HL-60/S4 treated with retinoic acid at 250 ng/mL for 4 days and 3 days (cell line): ENCODE data around the gene RANBP6.
"Not testable (repeated sequence)": the region's sequence is repeated elsewhere in the genome, so short reads cannot be mapped to it uniquely, and the experiment has no call there.

Source experiments
- in situ Hi-C: fragments of 300-500 bp; cut with MboI; formaldehyde crosslinking; loops from 2 replicates; pipeline ENCODE4 v1.7.0; 2022; ENCODE audit warnings: low sequenced_read_pairs

RANBP6 gene

DNA sequence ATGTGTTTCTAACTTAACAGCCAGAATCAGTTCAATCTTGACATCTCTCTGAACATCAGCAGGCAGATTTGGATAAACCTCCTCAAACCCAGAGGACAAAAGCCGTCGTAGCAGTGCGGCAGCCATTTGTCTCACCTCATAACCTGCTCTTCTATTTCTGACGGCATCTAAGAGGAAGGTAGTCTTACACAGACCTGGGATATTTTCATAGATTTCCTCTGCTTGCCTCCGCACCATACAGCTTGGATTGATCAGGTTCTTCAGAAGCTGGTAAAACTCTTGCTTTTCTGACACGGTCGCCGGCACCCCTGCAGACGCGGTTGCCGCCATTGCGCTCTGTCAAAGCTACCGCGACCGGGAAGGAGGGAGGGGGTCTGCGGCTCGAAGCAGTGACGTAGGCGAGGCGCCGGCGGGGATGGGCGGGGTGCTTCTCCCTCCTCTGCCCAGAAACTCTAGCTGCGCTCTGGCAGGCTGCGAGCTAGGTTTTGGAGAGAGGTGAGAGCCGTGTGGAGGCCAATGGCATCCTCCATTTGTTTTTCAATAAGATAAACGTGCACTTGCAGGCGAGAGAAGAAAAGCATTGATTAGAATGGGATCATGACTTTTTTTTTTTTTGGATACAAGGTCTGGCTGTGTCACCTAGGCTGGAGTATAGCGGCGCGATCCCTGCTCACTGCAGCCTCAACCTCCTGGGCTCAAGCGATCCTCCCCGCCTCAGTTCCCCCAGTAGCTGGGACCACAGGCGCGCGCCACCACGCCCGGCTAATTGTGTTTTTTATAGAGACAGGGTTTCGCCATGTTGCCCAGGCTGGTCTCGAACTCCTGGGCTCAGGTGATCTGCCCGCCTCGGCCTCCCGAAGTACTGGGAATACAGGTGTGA is at the start of gene RANBP6:
TSS of gene RANBP6 (minus strand) at position 347 of the 880 bp plus-strand sequence. CDS start at position 330, 17 bp downstream.
- in situ Hi-C loops, result no loop called here

DNA sequence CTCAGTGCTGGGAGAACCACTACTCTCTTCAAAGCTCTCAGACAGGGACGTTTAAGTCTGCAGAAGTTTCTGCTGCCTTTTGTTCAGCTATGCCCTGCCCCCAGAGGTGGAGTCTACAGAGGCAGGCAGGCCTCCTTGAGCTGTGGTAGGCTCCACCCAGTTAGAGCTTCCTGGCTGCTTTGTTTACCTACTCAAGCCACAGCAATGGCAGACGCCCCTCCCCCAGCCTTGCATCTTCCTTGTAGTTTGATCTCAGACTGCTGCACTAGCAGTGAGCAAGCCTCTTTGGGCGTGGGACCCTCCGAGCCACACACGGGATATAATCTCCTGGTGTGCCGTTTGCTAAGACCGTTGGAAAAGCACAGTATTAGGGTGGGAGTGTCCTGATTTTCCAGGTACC is 47.7 kb upstream of the RANBP6 start:
- in situ Hi-C loops, result loop anchor here (25.0 kb wide), 3 partner anchors 101 to 524 kb away; no protein-coding TSS in a partner anchor

DNA sequence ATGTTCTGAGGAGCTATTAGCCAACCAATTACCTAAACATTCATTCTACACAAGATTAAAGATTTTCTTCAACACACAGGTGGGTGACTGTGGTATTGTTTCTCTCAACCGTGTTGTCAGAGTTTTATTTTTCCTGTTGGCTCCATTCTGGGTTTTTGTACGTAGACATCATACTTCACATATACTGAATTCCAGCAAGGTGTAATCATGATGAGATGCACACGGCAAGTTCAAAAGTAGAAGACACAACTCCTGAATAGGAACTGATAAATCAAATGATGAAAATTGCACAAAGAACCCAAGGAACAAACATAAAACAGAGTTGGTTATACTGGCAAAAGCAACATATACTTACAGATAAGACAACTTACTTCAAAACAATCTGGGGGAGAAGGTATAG is 40.2 kb upstream of the RANBP6 start:
- in situ Hi-C loops, result loop anchor here (25.0 kb wide), 3 partner anchors 93 to 532 kb away; no protein-coding TSS in a partner anchor

DNA sequence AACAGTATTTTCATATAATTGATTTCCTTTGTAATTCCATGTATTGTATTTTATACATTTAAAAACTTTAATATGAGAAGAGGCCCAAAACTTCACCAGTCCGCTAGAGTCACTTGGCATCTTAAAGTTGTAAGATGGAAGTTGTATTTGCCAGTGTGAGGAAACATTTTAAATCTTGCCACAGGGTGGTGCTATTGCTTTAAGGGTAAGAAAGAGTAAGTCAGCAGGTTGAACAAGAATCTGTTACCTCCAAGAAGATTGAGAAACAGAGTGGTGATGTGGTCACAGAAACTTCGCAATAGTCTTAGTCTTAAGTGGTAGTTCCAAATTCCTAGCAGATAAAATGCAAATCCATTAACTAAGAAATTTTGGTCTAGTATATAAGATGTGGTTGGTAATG is 39.8 kb upstream of the RANBP6 start:
- in situ Hi-C loops, result loop anchor here (25.0 kb wide), 3 partner anchors 93 to 532 kb away; no protein-coding TSS in a partner anchor

DNA sequence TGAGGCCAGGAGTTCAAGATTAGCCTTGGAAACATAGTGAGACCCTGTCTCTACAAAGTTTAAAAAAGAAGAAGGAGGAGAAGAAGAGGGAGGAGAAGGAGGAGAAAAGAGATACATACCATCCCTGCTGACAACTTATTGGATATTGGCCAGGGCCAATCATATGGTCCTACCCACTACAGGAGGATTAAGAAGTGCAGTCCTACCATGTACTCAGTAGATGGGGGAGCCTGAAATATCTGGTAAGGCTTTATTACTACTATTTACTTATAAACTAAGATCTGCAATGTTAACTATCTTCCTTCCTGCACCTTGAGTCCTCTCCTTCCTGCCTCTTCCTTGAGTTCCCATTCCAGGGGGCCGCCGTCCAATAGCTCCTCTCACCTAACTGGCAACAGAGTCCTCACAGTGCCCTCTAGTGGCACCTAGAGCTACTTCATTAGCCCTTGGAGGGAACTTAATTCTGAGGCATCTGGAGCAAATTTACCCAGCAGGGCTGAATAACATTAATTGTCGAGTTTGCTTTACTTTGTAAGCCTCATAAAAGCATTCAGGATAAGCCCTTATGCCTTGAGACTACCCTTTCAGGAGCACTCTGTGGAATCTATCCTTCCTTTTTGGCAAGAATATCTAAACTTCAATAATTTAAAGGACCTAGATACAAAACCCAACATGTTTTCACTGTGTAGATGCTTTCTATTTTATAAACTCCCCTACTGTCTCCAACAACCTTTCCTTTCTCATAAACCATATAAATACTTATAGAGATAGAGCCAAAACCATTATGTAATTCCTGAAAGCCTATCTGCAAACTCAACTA is 39.1 kb upstream of the RANBP6 start:
- in situ Hi-C loops, result loop anchor here (25.0 kb wide), 3 partner anchors 92 to 533 kb away; no protein-coding TSS in a partner anchor

DNA sequence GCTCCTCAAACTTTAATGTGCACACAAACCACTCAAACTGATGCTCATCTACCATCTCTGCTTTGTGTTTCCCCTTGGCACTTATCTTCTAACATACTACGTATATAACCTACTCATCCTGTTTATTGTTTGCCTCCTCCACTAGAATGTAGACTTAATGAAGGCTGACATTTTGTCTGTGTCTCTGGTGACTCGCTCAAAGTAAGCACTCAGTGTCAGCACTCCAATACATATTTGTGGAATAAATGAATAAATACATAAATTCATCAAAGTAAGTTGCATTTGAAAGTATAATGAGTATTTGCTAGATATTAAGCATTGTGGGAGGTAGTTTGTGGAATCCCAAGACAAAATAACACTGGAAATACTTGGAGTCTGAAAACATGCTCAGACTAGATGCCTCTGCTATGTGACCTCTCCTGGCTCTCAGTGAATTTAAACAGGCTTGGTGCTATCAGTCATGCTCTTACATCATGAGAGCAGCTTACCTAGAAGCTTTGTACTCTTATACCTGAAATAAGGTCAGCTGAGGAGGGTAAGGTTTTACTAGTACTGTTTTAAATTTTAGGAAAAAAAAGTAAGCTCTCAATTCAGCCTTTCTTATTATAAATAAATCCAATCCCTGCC is 37.0 kb upstream of the RANBP6 start:
- in situ Hi-C loops, result loop anchor here (25.0 kb wide), 3 partner anchors 90 to 535 kb away; no protein-coding TSS in a partner anchor

DNA sequence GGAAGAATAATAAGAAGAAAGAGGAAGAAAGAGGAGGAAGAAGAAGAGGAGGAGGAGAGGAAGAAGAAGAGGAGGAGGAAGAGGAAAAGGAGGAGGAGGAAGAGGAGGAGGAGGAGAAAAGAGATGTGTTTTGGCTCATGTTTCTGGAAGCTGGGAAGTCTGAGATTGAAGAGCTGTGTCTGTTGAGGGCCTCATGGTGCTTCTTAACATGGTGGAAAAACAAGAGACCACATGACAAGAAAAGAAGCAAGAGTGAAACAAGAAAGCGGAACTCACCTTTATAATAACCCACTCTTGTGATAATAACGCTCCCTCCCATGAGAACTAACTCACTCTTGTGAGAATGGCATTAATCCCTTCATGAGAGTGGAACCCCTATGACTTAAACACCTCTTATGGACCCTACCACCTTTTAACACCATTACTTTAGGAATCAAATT is 36.1 kb upstream of the RANBP6 start:
- in situ Hi-C loops, result loop anchor here (25.0 kb wide), 3 partner anchors 89 to 536 kb away; no protein-coding TSS in a partner anchor

DNA sequence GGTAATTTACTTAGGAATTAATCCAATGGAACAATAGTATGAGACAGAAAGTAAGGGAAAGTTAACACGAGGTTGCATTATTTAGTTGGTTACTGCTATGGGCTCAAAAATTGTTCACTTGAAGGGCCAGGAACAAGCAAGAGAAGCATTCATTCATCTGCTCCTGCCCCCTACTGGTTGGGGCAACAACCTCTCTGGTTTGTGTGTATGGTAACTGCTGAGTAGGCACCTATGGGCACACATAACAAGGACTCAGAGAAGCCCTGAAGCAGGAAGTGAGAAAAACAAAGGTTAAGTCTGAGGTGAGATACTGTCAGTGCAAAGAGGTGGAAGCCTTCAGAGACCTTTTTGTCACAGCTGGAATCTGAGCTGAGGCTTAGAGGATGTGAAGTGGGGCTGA is 34.4 kb upstream of the RANBP6 start:
- in situ Hi-C loops, result loop anchor here (25.0 kb wide), 4 partner anchors 87 to 538 kb away; partner anchors contain the start of gene MLANA

DNA sequence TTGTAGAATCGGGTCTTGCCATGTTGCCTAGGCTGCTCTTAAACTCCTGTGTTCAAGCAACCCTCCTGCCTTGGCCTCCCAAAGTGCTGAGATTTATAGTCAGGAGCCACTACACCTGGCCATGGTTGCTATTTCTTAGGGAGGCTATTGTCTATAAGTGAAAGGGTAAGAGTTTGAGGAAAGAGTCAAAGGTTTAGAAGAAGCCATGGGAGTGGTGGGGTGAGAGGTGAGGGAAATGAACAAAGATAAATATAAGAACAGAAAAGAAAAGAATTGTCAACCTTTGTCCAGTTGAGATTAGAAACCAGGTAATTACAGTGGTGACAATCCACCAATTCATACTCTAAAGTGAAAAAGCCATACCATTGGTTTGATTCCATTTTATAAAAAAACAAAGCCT is 32.6 kb upstream of the RANBP6 start:
- in situ Hi-C loops, result loop anchor here (25.0 kb wide), 1 partner anchor 161 kb away; the partner anchor contains the start of gene MLANA

DNA sequence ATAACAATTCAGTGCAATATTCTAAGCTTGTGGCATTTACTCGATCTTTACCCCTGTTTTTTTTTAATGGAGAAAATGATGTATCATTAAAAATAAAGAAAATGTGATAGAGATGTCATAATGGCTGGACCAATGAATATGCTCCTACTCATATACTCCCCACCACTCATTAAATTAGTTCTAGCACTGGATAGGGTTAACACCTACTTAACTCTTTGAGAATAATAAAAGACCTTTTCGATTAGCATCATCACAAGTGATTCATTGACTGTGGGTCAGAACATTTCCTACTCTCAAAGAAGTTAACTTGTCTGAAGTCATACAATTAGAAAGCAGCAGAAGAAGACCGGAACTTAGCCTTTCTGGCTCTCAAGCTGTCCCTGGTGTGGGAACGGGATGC is 31.6 kb upstream of the RANBP6 start:
- in situ Hi-C loops, result loop anchor here (25.0 kb wide), 1 partner anchor 160 kb away; the partner anchor contains the start of gene MLANA

DNA sequence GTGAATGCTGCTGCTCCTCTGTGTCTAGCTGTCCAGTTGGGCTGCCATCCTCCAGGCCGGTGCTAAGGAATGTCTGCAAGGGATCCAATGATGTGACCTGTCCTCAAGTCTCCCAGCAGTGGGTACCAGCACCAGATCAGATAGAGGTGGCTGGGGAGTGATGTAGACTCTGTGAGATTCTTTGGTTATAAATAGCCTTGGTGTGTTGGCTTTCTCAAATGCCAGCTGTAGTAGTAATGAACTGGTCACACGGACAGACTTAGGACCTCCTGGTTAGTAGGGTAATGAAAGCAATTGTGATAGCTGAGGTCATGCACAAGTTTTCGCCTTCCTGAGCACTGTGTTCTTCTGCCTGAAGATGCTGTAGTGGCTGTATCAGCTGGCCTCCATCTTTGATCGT is 29.9 kb upstream of the RANBP6 start:
- in situ Hi-C loops, result loop anchor here (25.0 kb wide), 1 partner anchor 158 kb away; the partner anchor contains the start of gene MLANA

DNA sequence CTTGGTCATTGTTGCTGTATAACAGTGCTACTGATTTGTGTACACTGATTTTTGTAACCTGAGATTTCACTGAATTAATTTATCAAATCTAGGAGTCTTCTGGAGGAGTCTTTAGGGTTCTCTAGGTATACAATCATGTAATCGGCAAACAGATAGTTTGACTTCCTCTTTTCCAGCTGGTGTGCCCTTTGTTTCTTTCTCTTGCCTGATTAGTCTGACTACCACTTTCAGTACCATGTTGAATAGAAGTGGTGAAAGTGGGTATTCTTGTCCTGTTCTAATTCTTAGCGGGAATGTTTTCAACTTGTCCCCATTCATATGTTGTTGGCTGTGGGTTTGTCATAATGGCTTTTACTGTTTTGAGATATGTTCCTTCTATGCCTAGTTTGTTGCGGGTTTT is 24.7 kb upstream of the RANBP6 start:
- in situ Hi-C loops, result loop anchor here (25.0 kb wide), 1 partner anchor 153 kb away; the partner anchor contains the start of gene MLANA

DNA sequence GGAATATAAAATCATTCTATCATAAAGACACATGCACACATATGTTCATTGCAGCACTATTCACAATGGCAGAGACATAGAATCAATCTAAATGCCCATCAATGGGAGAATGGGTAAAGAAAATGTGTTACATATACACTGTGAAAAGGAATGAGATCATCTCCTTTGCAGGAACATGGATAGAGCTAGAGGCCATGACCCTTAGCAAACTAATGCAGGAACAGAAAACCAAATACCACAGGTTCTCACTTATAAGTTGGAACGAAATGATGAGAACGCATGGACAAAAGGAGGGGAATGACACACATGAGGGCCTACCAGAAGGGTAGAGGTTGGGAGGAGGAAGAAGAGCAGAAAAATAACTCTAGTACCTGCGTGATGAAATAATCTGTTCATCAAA is 21.0 kb upstream of the RANBP6 start:
- in situ Hi-C loops, result loop anchor here (25.0 kb wide), 1 partner anchor 149 kb away; the partner anchor contains the start of gene MLANA

DNA sequence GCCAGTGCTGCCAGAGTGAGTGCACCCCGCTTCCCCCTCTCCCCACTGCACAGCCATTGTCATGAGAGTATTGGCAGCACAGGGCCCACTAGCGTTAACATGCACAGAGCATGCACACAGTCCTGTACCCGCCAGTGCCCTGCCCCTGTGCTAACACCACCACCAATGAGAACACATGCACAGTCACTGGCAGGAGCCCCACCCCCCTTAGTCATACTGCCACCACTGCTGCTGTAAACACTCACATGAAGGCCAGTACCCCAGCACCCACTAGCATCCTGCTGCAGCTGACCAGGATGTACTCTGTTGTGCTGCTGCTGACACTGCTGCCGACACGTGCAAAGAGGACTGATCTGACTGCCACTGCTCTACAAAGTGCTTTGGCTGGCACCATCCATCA is 19.5 kb upstream of the RANBP6 start:
- in situ Hi-C loops, result loop anchor here (25.0 kb wide), 1 partner anchor 148 kb away; the partner anchor contains the start of gene MLANA

DNA sequence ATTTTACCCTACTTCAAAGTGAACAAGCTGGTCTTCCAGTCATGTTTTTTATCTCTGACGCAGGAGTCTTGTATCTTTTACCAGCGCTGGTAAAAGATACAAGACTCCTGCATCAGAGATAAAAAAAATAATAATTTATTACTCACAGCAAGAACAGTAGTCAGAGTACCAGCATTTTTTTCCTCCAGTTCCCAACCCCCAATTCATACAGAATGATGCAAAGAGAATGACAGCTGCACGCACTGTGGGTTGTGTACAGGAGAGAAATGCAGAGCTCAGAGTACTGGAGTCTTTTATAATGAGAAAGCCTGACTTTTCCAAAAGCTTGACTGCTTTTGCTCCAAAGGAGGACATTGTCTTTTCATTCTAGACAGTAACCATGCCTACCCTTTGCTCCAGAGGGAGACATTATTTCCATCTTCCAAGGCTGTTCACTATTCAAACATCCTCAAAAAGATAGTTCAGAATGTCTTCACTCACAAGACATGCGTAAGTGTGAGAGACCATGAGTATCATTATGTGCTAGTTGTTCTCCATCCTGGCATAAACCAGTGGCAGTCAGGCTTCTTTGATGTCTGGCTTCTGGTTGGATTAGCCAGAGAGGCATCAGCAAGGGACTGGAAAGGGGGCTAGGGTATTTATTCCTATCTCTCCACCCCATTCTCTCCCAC is 14.3 kb upstream of the RANBP6 start:
- in situ Hi-C loops, result loop anchor here (25.0 kb wide), 1 partner anchor 142 kb away; the partner anchor contains the start of gene MLANA

DNA sequence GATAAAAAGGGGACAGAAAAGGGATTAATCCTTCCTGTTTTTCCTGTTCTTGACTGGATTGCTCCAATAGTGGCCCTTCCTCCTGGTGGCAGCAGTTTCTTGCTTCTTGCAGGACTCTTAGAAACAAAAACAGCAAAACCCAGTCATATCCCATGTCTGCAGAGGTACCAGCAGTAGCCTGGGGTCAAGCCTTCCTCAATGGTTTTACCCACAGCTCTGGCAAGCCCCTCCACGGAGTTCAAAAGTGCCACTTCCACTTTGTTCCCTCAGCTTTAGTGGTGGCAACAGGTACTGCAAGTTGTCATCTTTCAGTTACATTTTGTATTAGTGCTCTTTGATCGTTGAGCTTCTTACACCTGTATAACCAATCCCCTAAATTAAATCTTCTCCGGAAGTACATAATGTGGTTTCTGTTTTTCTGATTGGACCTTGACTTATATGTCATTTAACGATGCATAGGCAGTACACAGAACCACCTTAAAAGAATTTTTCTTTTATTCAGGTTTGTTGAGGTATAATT is 8.7 kb upstream of the RANBP6 start:
- in situ Hi-C loops, result no loop called here

DNA sequence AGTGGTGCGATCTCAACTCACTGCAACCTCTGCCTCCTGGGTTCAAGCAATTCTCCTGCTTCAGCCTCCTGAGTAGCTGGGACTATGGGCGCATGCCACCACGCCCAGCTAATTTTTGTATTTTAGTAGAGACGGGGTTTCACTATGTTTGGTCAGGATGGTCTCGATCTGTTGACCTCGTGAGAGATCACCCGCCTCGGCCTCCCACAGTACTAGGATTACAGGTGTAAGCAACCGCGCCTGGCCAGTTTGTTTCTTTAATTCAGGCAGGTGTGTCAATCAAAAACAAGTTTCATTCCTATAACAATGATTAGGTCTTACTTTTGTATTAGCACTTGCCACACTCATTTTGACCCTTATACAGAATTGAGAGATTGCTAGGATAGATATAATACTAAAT is 1.6 kb upstream of the RANBP6 start:
- in situ Hi-C loops, result not testable (repeated sequence)

DNA sequence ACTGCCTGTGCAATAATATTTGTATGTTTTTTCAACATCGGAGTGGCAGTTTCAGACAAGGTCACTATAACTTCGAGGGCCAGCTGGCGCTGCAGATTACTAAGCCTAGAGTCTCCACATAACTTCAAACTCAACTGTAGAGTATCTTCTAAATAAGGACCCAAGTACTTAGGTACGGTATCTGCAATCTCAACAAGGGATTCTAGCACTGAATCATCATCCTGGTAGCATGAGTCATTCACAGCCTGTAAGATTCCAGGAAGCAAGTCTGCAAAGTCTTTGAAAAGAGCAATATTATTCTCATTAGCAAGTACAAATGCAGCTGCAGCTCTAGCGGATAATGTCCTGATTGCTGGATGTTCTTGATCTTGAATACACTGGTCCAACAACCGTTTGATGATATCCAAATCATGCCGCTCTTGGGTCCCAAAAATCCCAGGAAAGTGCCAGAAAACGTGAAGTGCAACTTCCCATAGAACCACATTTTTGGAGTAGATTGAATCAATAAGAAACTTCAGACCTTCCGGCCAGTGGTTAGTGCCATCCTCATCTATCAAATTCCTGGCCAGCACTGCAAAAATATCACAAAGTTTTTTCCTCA is 654 bp downstream of the RANBP6 start:
- in situ Hi-C loops, result no loop called here
